SH-SY5Y (cell line): ENCODE results near the gene MRI1.

Experiments
- GATA2 ChIP-seq: IDR thresholded peaks from 2 replicates; pipeline ENCODE4 v1.6.1; 2011; ENCODE audit warnings: mild to moderate bottlenecking, low read depth, low read length
- GATA3 ChIP-seq: IDR thresholded peaks from 2 replicates; pipeline ENCODE4 v1.6.1; 2011; ENCODE audit warnings: low read depth, mild to moderate bottlenecking, low read length, moderate library complexity

- TF ChIP-seq GATA3 (no peak), GATA2 (no peak)
Measured at GRCh38 chr19:13781547-13781946, 17.2 kb downstream of the MRI1 start.
